Caco-2 (cell line): ENCODE results near the gene SLAMF6. TPM values are rescaled to one million over a fixed set of nuclear protein-coding genes. Genes with fewer than 3 reads are reported as not detected.
"Not testable (repeated sequence)": the region's sequence is repeated elsewhere in the genome, so short reads cannot be mapped to it uniquely, and the experiment has no call there.

ENCODE experiments used
- BruUV-seq: library from RNA; stranded (reverse); fragments of 400-500 nt; replicated peaks from 2 replicates; lab custom pipeline; 2021; lab: Mats Ljungman, UMichigan
- CTCF ChIA-PET: fragments of 300-600 bp; sonication (Branson Sonifier 250); formaldehyde crosslinking; loops from one replicate; lab custom pipeline; 2022; ENCODE audit warnings: antibody characterized with exemption; lab: Charles Lee
- POLR2A ChIA-PET: fragments of 300-600 bp; sonication (Branson Sonifier 250); formaldehyde crosslinking; loops from one replicate; lab custom pipeline; 2022; ENCODE audit warnings: antibody characterized with exemption; lab: Charles Lee
- DNase-seq, 2 experiments: peaks; one replicate each; pipeline versions ENCODE4 v3.0.0 to v3.0.0-alpha.2; 2020 to 2022
- H3K27me3 ChIP-seq: replicated peaks from 2 replicates; pipeline ENCODE4 v1.6.0; 2011; ENCODE audit warnings: low read length; ENCODE audit not compliant: control insufficient read depth, insufficient read depth
- H3K36me3 ChIP-seq: 2 replicates; pipeline ENCODE4 v1.5.1; 2011; ENCODE audit warnings: low read length; ENCODE audit not compliant: control insufficient read depth, insufficient read depth
- H3K4me1 ChIP-seq: fragments of 250-450 bp; sonication (Bioruptor Pico); 2 replicates; pipeline ENCODE4 v1.5.1; 2020; ENCODE audit warnings: mild to moderate bottlenecking
- H3K4me3 ChIP-seq: 2 replicates; pipeline ENCODE4 v1.5.1; 2011; ENCODE audit warnings: low read depth, mild to moderate bottlenecking, control low read depth, low read length
- H3K9me3 ChIP-seq: fragments of 250-450 bp; sonication (Bioruptor Pico); 2 replicates; pipeline ENCODE4 v1.5.1; 2020; ENCODE audit warnings: mild to moderate bottlenecking, moderate library complexity
- H3K27ac Mint-ChIP-seq: one replicate; pipeline ENCODE4 v1.8.0; 2022; ENCODE audit warnings: mixed read lengths; ENCODE audit not compliant: unreplicated experiment
- H3K27me3 Mint-ChIP-seq: one replicate; pipeline ENCODE4 v1.8.0; 2022; ENCODE audit warnings: mixed read lengths; ENCODE audit not compliant: insufficient read depth, unreplicated experiment
- H3K36me3 Mint-ChIP-seq: one replicate; pipeline ENCODE4 v1.8.0; 2022; ENCODE audit warnings: mild to moderate bottlenecking, mixed read lengths; ENCODE audit not compliant: insufficient read depth, unreplicated experiment
- H3K4me1 Mint-ChIP-seq: one replicate; pipeline ENCODE4 v1.8.0; 2022; ENCODE audit warnings: low read depth, mixed read lengths; ENCODE audit not compliant: unreplicated experiment
- H3K4me3 Mint-ChIP-seq: one replicate; pipeline ENCODE4 v1.8.0; 2022; ENCODE audit warnings: mild to moderate bottlenecking, moderate library complexity, mixed read lengths; ENCODE audit not compliant: unreplicated experiment
- H3K9me3 Mint-ChIP-seq: one replicate; pipeline ENCODE4 v1.8.0; 2022; ENCODE audit warnings: mixed read lengths; ENCODE audit not compliant: unreplicated experiment
- intact Hi-C: fragments of 100-400 bp; cut with micrococcal nuclease; formaldehyde crosslinking; loops from one replicate; pipeline ENCODE4 v1.10.0; 2022; ENCODE audit not compliant: unreplicated experiment
- total RNA-seq: library from RNA; stranded (reverse); gene quantifications from 2 replicates; pipeline ENCODE4 v1.2.3, GENCODE V29; 2022
- TF ChIP-seq, protein P1 (sequence below), 2 experiments: fragments of 200-600 bp in 1 of 2; IDR thresholded peaks; 1 replicate in 1 of 2; 2 replicates in 1 of 2; pipeline versions ENCODE4 v1.5.1 to v1.8.0; 2011 to 2022; ENCODE audit warnings: antibody characterized with exemption in 1 of 2, control low read depth in 1 of 2, inconsistent platforms in 1 of 2, low read depth in 1 of 2, low read length in 1 of 2, mild to moderate bottlenecking in 1 of 2, moderate library complexity in 1 of 2; ENCODE audit not compliant: insufficient read depth in 1 of 2, severe bottlenecking in 1 of 2, unreplicated experiment in 1 of 2

The SLAMF6 gene
- total RNA-seq, 1 experiment from 2014 or later = not detected

DNA sequence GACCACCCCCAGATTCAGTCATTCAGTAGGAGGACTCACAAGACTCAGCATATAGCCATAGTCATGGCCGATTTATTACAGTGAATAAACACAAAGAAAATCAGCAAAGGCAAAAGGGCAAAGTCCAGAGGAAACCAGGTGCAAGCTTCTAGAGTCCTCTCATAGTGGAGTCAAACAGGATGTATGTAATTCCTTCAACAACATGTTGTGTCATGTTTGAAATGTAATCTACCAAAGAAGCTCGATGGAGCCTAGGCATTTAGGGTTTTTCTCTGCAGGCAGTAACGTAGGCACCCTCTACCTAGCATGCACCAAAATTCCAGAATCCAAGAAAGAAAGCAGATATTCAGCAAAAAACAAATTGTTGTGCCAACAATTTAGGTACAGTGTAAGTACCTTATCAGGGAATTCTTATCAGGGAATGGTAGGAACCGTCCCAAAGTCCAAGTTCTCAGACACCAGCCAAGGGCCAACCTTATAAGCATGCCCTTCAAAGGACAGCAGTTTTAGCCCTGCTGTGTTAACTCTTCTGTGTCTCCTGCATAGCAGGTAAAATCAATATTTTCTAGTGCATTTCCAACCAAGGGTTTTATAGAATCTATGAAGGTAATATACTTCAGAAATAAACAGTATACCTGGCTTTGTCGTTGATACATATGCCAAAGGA lies 16.1 kb upstream of the SLAMF6 start:
- BruUV-seq = no TSS peak
- no peaks in the 10 kb centered on the region for H3K36me3 Mint-ChIP-seq
- peak overlapping the region; percentile 71 for H3K27ac Mint-ChIP-seq
- H3K9me3 Mint-ChIP-seq = peaks cover 19% of the 10 kb centered on the region
- no peaks in the 10 kb centered on the region for H3K27me3 Mint-ChIP-seq
- H3K4me3 ChIP-seq = no peak overlapping the region
- CTCF ChIA-PET = no interaction called here
- POLR2A ChIA-PET = no interaction called here
- DNase-seq = peak; percentile 58 to 67
- intact Hi-C loops = no loop called here
- peaks cover 34% of the 10 kb centered on the region for H3K4me1 ChIP-seq
- TF ChIP-seq, protein P1, sequence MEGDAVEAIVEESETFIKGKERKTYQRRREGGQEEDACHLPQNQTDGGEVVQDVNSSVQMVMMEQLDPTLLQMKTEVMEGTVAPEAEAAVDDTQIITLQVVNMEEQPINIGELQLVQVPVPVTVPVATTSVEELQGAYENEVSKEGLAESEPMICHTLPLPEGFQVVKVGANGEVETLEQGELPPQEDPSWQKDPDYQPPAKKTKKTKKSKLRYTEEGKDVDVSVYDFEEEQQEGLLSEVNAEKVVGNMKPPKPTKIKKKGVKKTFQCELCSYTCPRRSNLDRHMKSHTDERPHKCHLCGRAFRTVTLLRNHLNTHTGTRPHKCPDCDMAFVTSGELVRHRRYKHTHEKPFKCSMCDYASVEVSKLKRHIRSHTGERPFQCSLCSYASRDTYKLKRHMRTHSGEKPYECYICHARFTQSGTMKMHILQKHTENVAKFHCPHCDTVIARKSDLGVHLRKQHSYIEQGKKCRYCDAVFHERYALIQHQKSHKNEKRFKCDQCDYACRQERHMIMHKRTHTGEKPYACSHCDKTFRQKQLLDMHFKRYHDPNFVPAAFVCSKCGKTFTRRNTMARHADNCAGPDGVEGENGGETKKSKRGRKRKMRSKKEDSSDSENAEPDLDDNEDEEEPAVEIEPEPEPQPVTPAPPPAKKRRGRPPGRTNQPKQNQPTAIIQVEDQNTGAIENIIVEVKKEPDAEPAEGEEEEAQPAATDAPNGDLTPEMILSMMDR (IDR thresholded peaks at IDR 0.05; ENCODE audit: insufficient read depth in 1 of 2, low read depth in 1 of 2, low read length in 1 of 2, severe bottlenecking in 1 of 2, unreplicated experiment in 1 of 2) = no peak
- H3K9me3 ChIP-seq = peaks cover 16% of the 10 kb centered on the region
- H3K36me3 ChIP-seq = no peaks in the 10 kb centered on the region; the same call in 1 of the 2 replicates
- peaks cover 36% of the 10 kb centered on the region for H3K4me1 Mint-ChIP-seq
- peak overlapping the region; percentile 51 for H3K4me3 Mint-ChIP-seq
- no peaks in the 10 kb centered on the region for H3K27me3 ChIP-seq

DNA sequence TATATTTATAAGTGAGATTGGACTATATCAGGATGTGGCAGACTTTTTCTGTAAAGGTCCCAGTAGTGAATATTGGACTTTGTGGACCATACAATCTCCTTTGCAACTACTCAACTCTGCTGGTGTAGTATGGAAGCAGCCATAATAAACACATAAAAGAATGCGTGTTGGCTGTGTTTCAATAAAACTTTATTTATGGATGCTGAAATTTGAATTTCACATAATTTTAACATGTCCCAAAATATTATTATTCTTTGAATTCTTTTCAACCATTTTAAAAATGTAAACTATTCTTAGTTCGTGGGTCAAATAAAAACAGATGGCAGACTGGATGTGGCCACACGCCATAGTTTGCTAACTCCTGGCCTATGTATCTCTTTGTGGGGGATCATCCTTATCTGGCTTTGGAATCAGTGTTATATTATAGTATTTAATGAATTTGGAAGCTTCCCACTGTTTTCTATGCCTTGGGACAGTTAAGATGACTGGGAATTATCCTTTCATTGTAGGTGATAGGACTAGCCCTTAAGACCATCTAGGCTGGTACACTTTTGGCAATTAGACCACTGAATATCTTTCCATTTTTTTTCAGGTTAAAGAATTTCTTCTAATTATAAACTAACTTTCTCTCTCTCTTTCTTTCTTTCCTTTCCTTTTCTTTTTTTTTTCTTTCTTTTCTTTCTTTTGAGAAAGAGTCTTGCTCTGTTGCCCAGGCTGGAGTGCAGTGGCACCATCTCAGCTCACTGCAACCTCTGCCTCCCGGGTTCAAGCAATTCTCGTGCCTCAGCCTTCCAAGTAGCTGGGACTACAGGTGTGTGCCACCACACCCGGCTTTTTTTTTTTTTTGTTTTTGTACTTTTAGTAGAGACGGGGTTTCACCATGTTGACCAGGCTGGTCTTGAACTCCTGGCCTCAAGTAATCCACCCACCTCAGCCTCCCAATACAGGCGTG lies 14.9 kb upstream of the SLAMF6 start:
- intact Hi-C loops = no loop called here
- H3K27ac Mint-ChIP-seq = peak overlapping the region; percentile 71
- BruUV-seq = no TSS peak
- H3K4me1 Mint-ChIP-seq = peaks cover 36% of the 10 kb centered on the region
- H3K9me3 Mint-ChIP-seq = peaks cover 19% of the 10 kb centered on the region
- ChIA-PET POLR2A (no interaction called here), CTCF (no interaction called here)
- peaks cover 34% of the 10 kb centered on the region for H3K4me1 ChIP-seq
- no peaks in the 10 kb centered on the region for H3K27me3 ChIP-seq
- no peaks in the 10 kb centered on the region for H3K36me3 Mint-ChIP-seq
- no peak overlapping the region for H3K4me3 Mint-ChIP-seq
- H3K36me3 ChIP-seq = no peaks in the 10 kb centered on the region; the same call in 1 of the 2 replicates
- TF ChIP-seq, protein P1 (IDR thresholded peaks at IDR 0.05; ENCODE audit: insufficient read depth in 1 of 2, low read depth in 1 of 2, low read length in 1 of 2, severe bottlenecking in 1 of 2, unreplicated experiment in 1 of 2) = no peak
- no peak for DNase-seq
- peaks cover 18% of the 10 kb centered on the region for H3K9me3 ChIP-seq
- no peak overlapping the region for H3K4me3 ChIP-seq
- H3K27me3 Mint-ChIP-seq = no peaks in the 10 kb centered on the region

DNA sequence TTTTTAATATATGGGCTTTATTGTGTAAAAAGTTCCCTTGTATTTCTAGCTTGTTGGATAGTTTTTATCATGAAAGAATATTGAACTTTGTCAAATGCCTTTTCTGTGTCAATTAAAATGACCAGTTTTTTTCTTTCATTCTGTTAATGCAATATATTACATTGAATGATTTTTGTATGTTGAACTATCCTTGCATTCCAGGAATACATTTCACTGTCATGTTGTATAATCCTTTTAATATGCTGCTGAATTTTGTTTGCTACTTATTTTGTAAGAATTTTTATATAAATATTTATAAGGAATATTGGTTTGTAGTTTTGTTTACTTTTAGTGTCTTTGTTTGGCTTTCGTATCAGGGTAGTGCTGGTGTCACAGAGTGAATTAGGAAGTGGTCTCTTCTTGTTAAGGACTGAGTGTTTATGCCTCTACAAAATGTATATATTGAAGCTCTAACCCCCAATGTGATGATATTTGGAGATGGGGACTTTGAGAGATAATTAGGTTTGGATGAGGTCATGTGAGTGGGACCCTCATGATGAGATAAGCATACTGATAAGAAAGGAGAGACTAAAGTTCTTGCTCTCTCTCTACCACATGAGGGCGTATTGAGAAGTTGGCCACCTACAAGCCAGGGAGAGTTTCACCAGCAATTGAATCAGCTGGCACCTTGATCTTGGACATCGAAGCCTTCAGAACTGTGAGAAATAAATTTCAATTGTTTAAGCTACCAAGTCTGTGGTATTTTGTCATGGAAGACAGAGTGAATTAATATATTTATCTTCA lies 12.0 kb upstream of the SLAMF6 start:
- Mint-ChIP-seq H3K36me3 (no peaks in the 10 kb centered on the region), H3K27me3 (no peaks in the 10 kb centered on the region), H3K9me3 (peaks cover 30% of the 10 kb centered on the region), H3K4me3 (no peak overlapping the region), H3K4me1 (peaks cover 17% of the 10 kb centered on the region), H3K27ac (no peak overlapping the region)
- ChIA-PET CTCF (no interaction called here), POLR2A (no interaction called here)
- intact Hi-C loops = no loop called here
- BruUV-seq = no TSS peak
- TF ChIP-seq, protein P1 (IDR thresholded peaks at IDR 0.05; ENCODE audit: insufficient read depth in 1 of 2, low read depth in 1 of 2, low read length in 1 of 2, severe bottlenecking in 1 of 2, unreplicated experiment in 1 of 2) = no peak
- no peak for DNase-seq
- no peaks in the 10 kb centered on the region for H3K27me3 ChIP-seq
- H3K4me3 ChIP-seq = no peak overlapping the region
- H3K36me3 ChIP-seq = no peaks in the 10 kb centered on the region
- peaks cover 22% of the 10 kb centered on the region for H3K9me3 ChIP-seq
- peaks cover 16% of the 10 kb centered on the region for H3K4me1 ChIP-seq

DNA sequence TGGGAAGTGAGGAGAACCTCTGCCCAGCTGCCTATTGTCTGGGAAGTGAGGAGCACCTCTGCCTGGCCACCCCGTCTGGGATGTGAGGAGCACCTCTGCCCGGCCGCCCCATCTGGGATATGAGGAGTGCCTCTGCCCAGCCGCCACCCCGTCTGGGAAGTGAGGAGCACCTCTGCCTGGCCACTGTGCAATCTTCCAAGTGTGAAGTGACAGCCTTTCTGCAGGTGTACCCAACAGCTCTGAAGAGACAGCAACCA lies 9.4 kb upstream of the SLAMF6 start:
- H3K9me3 Mint-ChIP-seq = peaks cover 44% of the 10 kb centered on the region
- POLR2A ChIA-PET, H3K27me3 ChIP-seq, BruUV-seq, intact Hi-C loops, H3K4me1 Mint-ChIP-seq, H3K4me3 Mint-ChIP-seq, DNase-seq, H3K36me3 ChIP-seq, CTCF ChIA-PET, H3K36me3 Mint-ChIP-seq, H3K4me3 ChIP-seq, H3K4me1 ChIP-seq, H3K27me3 Mint-ChIP-seq, H3K27ac Mint-ChIP-seq: not testable (repeated sequence)
- H3K9me3 ChIP-seq = peaks cover 17% of the 10 kb centered on the region
